A549 (cell line): ENCODE measurements around the gene TDRD1. TPM values are rescaled to one million over a fixed set of nuclear protein-coding genes. Genes with fewer than 3 reads are reported as not detected.

ENCODE experiments used
- ATAC-seq, 2 experiments: fragments of 200-7000 bp in 1 of 2; fragments of >200 bp in 1 of 2; cut with Nextera tagmentation in 1 of 2; cut with Tn5 transposase in 1 of 2; 3 replicates each; pipeline versions ENCODE4 v1.8.0 to v1.9.1; 2018 to 2020; ENCODE audit warnings: mild to moderate bottlenecking in 1 of 2, moderate library complexity in 1 of 2
- CTCF ChIA-PET: fragments of 300-600 bp; sonication (Branson Sonifier 250); formaldehyde crosslinking; extraction: SDS; loops from one replicate; lab custom pipeline; 2021; ENCODE audit warnings: antibody characterized with exemption, inconsistent platforms; lab: Yijun Ruan, JAX
- POLR2A ChIA-PET: fragments of 350-600 bp; formaldehyde crosslinking; extraction: SDS; loops from one replicate; lab custom pipeline; 2021; ENCODE audit warnings: antibody characterized with exemption, inconsistent platforms; lab: Yijun Ruan, JAX
- DNase-seq, 2 experiments: peaks; one replicate each; pipeline versions ENCODE4 v3.0.0 to v3.0.0-alpha.2; 2011 to 2016; ENCODE audit warnings: low read depth in 1 of 2, low spot score in 1 of 2
- FAIRE-seq: peaks from 2 replicates; lab custom pipeline; 2011; peaks lifted over from hg19 to GRCh38; lab: Jason Lieb, UNC
- H3K27ac ChIP-seq, 2 experiments: fragments of >200 bp; sonication (Bioruptor Twin); formaldehyde crosslinking; 3 replicates each; pipeline ENCODE4 v1.5.1; 2016 to 2017
- H3K4me1 ChIP-seq: fragments of >200 bp; sonication (Bioruptor Twin); formaldehyde crosslinking; 3 replicates; pipeline ENCODE4 v1.6.1; 2016
- H3K4me2 ChIP-seq: fragments of >200 bp; sonication (Bioruptor Twin); formaldehyde crosslinking; 3 replicates; pipeline ENCODE4 v1.6.1; 2016
- H3K4me3 ChIP-seq: fragments of >200 bp; sonication (Bioruptor Twin); formaldehyde crosslinking; 3 replicates; pipeline ENCODE4 v1.5.1; 2016
- H3K9me3 ChIP-seq: fragments of >200 bp; sonication (Bioruptor Twin); formaldehyde crosslinking; 3 replicates; pipeline ENCODE4 v1.6.1; 2016
- BCL3 ChIP-seq: fragments of >200 bp; sonication (Bioruptor Twin); formaldehyde crosslinking; IDR thresholded peaks from 3 replicates; pipeline ENCODE4 v1.6.1; 2016
- CEBPB ChIP-seq, 2 experiments: fragments of >200 bp in 1 of 2; sonication (Bioruptor Twin) in 1 of 2; formaldehyde crosslinking in 1 of 2; IDR thresholded peaks; 2 replicates each; pipeline ENCODE4 v1.6.1; 2012 to 2016
- EHMT2 ChIP-seq: fragments of 200-600 bp; sonication (generic); IDR thresholded peaks from 2 replicates; pipeline ENCODE4 v1.6.1; 2016; ENCODE audit warnings: antibody characterized with exemption, low read depth, mild to moderate bottlenecking, moderate library complexity
- EP300 ChIP-seq, 2 experiments: fragments of >200 bp; sonication (Bioruptor Twin); formaldehyde crosslinking; IDR thresholded peaks; 2 replicates in 1 of 2; 3 replicates in 1 of 2; pipeline ENCODE4 v1.6.1; 2016 to 2017
- HDAC2 ChIP-seq: fragments of 200-600 bp; sonication (generic); IDR thresholded peaks from 2 replicates; pipeline ENCODE4 v1.6.1; 2016
- HES2 ChIP-seq: fragments of >200 bp; sonication (Bioruptor Twin); formaldehyde crosslinking; IDR thresholded peaks from 2 replicates; pipeline ENCODE4 v1.6.1; 2016
- HEYL ChIP-seq: fragments of 250-450 bp; sonication (Bioruptor Pico); IDR thresholded peaks from 2 replicates; pipeline ENCODE4 v1.8.0; 2021; ENCODE audit warnings: mild to moderate bottlenecking, moderate library complexity
- HOXA7 ChIP-seq: fragments of 250-450 bp; sonication (Bioruptor Pico); IDR thresholded peaks from 2 replicates; pipeline ENCODE4 v1.5.0; 2020; ENCODE audit warnings: mild to moderate bottlenecking, moderate library complexity
- HOXB13 ChIP-seq: fragments of 250-450 bp; sonication (Bioruptor Pico); IDR thresholded peaks from 2 replicates; pipeline ENCODE4 v1.5.0; 2020; ENCODE audit warnings: low read depth, mild to moderate bottlenecking, moderate library complexity
- JUN ChIP-seq, 2 experiments: fragments of >200 bp; sonication (Bioruptor Twin); formaldehyde crosslinking; IDR thresholded peaks; 2 replicates in 1 of 2; 3 replicates in 1 of 2; pipeline ENCODE4 v1.6.1; 2016 to 2017
- KDM5A ChIP-seq: fragments of 200-600 bp; sonication (generic); IDR thresholded peaks from 2 replicates; pipeline ENCODE4 v1.6.1; 2016; ENCODE audit warnings: antibody characterized with exemption, mild to moderate bottlenecking
- MAFK ChIP-seq: fragments of 450-650 bp; IDR thresholded peaks from 2 replicates; pipeline ENCODE4 v1.6.1; 2014; ENCODE audit not compliant: partially characterized antibody
- MAX ChIP-seq: IDR thresholded peaks from 2 replicates; pipeline ENCODE4 v1.6.1; 2012
- MYC ChIP-seq: IDR thresholded peaks from 2 replicates; pipeline ENCODE4 v1.6.1; 2012; ENCODE audit warnings: mild to moderate bottlenecking, inconsistent platforms, low read length, improper control_type of control experiment, borderline replicate concordance
- NPAS2 ChIP-seq: fragments of 250-450 bp; sonication (Bioruptor Pico); IDR thresholded peaks from 2 replicates; pipeline ENCODE4 v1.8.0; 2022; ENCODE audit warnings: mild to moderate bottlenecking, moderate library complexity, borderline replicate concordance
- PBX3 ChIP-seq: IDR thresholded peaks from 2 replicates; pipeline ENCODE4 v1.6.1; 2012
- POLR2A ChIP-seq: IDR thresholded peaks from 2 replicates; pipeline ENCODE4 v1.6.1; 2012; ENCODE audit warnings: mild to moderate bottlenecking, low read length
- POLR2AphosphoS2 ChIP-seq: conservative IDR thresholded peaks from 2 replicates; pipeline ENCODE4 v1.6.1; 2012; ENCODE audit warnings: low read length, improper control_type of control experiment, inconsistent platforms
- RFX5 ChIP-seq: fragments of 450-650 bp; IDR thresholded peaks from 2 replicates; pipeline ENCODE4 v1.7.1; 2014; ENCODE audit warnings: antibody characterized with exemption, mild to moderate bottlenecking, moderate library complexity
- RNF2 ChIP-seq: fragments of 200-600 bp; sonication (generic); IDR thresholded peaks from 2 replicates; pipeline ENCODE4 v1.6.1; 2016; ENCODE audit warnings: low read depth, mild to moderate bottlenecking, antibody characterized with exemption, moderate library complexity, borderline replicate concordance
- SMC3 ChIP-seq: fragments of >200 bp; sonication (Bioruptor Twin); formaldehyde crosslinking; IDR thresholded peaks from 3 replicates; pipeline ENCODE4 v1.6.1; 2018; ENCODE audit warnings: inconsistent platforms
- ZC3H11A ChIP-seq: fragments of 450-650 bp; IDR thresholded peaks from 2 replicates; pipeline ENCODE4 v1.6.1; 2014; ENCODE audit warnings: antibody characterized with exemption, mild to moderate bottlenecking
- ZSCAN20 ChIP-seq: fragments of 250-450 bp; sonication (Bioruptor Pico); IDR thresholded peaks from 2 replicates; pipeline ENCODE4 v1.8.0; 2022; ENCODE audit warnings: mild to moderate bottlenecking, moderate library complexity
- WGBS: methylation state at CpG from one replicate; pipeline ENCODE4 v1.1.6; 2017; ENCODE audit errors: missing lambda C conversion rate; 5-methylcytosine and 5-hydroxymethylcytosine counted together
- polyA plus RNA-seq, 4 experiments: library from polyadenylated mRNA; depleted of rRNA in 3 of 4; stranded (reverse); fragments of >200 nt; fragmentation: RNase III in 1 of 4; extraction: RNeasy Plus Mini Kit Qiagen cat#74134 plus additional on column Dnase treatment in 1 of 4; gene quantifications; 2 replicates in 3 of 4; 3 replicates in 1 of 4; pipeline ENCODE4 v1.2.3, GENCODE V29; 2011 to 2017

The TDRD1 gene
- polyA plus RNA-seq, 2 of the 4 experiments (the other 2 are of a cell fraction): not detected

- ATAC-seq (no peak), DNase-seq (no peak), FAIRE-seq (no peak)
- peaks cover 18% of the 10 kb centered on the region; the same call in 1 of the 3 replicates for H3K4me1 ChIP-seq
- H3K4me2 ChIP-seq: no peak overlapping the region
- CTCF ChIA-PET: no interaction called here
- H3K27ac ChIP-seq: no peak overlapping the region
- no peak overlapping the region for H3K4me3 ChIP-seq
- POLR2A ChIA-PET: no interaction called here
- TF ChIP-seq KDM5A (no peak), BCL3 (no peak), EP300 (IDR thresholded peaks at IDR 0.05) (no peak), HOXB13 (CRISPR knock-in tag) (no peak), MYC (no peak), EHMT2 (no peak), RNF2 (no peak)
- TF ChIP-seq, all 56 proteins: peak for 0
- H3K9me3 ChIP-seq: no peaks in the 10 kb centered on the region
- WGBS: 83% methylated on average over 1 of the region's 1 CpG
These were observed 2.6 kb upstream of the TDRD1 start for GRCh38 chr10:114176511-114176910.

- CTCF ChIA-PET: no interaction called here
- DNase-seq: no peak
- ATAC-seq: no peak
- no peak for FAIRE-seq
- POLR2A ChIA-PET: no interaction called here
- H3K27ac ChIP-seq: no peak overlapping the region
- TF ChIP-seq POLR2A (no peak), NPAS2 (CRISPR knock-in tag) (no peak), ZSCAN20 (no peak), PBX3 (no peak)
- no peaks in the 10 kb centered on the region for H3K9me3 ChIP-seq
- H3K4me3 ChIP-seq: no peak overlapping the region
- peaks cover 7% of the 10 kb centered on the region; the same call in 1 of the 3 replicates for H3K4me1 ChIP-seq
- WGBS: 63% methylated on average over 8 of the region's 8 CpGs
- H3K4me2 ChIP-seq: no peak overlapping the region
These were observed 594 bp downstream of the TDRD1 start for GRCh38 chr10:114179747-114180146.

- Histone ChIP-seq H3K27ac (no peak overlapping the region), H3K4me2 (no peak overlapping the region), H3K4me1 (no peaks in the 10 kb centered on the region), H3K9me3 (no peaks in the 10 kb centered on the region), H3K4me3 (no peak overlapping the region)
- FAIRE-seq (no peak), DNase-seq (no peak), ATAC-seq (no peak)
- no peak for TF ChIP-seq HDAC2
- no peak for TF ChIP-seq HES2
- 60% methylated on average over 3 of the region's 3 CpGs for WGBS
- CTCF ChIA-PET: no interaction called here
- POLR2A ChIA-PET: no interaction called here
These were observed 1.8 kb downstream of the TDRD1 start for GRCh38 chr10:114180937-114181336.

- TF ChIP-seq ZC3H11A (no peak), MAFK (no peak), HOXA7 (CRISPR knock-in tag) (no peak), RFX5 (no peak), HEYL (CRISPR knock-in tag) (no peak), CEBPB (IDR thresholded peaks at IDR 0.05) (no peak), JUN (IDR thresholded peaks at IDR 0.05) (no peak), HDAC2 (no peak), SMC3 (no peak), RNF2 (no peak), EP300 (IDR thresholded peaks at IDR 0.05) (no peak), MAX (no peak), POLR2AphosphoS2 (no peak)
- POLR2A ChIA-PET: no interaction called here
- WGBS: 26% methylated on average over 5 of the region's 5 CpGs
These were observed 2.8 kb downstream of the TDRD1 start for GRCh38 chr10:114181971-114182370.

More at GRCh38 chr10:114181971-114182370, 2.8 kb downstream of the TDRD1 start:
- no peaks in the 10 kb centered on the region for H3K4me1 ChIP-seq
- no peak overlapping the region for H3K27ac ChIP-seq
- H3K4me2 ChIP-seq: no peak overlapping the region
- FAIRE-seq (no peak), DNase-seq (no peak), ATAC-seq (no peak)
- no peak overlapping the region for H3K4me3 ChIP-seq
- CTCF ChIA-PET: no interaction called here
- no peaks in the 10 kb centered on the region for H3K9me3 ChIP-seq
